Measurements from ENCODE around the gene MICOS13. TPM values are rescaled to one million over a fixed set of nuclear protein-coding genes. Genes with fewer than 3 reads are reported as not detected.
A peak's percentile ranks its signal among the peaks of the same experiment; 100 is the strongest.

MICOS13 gene
- total RNA-seq, 6 experiments from 2014 or later, result 77.9 to 91.6 (median 80.1) TPM

DNA sequence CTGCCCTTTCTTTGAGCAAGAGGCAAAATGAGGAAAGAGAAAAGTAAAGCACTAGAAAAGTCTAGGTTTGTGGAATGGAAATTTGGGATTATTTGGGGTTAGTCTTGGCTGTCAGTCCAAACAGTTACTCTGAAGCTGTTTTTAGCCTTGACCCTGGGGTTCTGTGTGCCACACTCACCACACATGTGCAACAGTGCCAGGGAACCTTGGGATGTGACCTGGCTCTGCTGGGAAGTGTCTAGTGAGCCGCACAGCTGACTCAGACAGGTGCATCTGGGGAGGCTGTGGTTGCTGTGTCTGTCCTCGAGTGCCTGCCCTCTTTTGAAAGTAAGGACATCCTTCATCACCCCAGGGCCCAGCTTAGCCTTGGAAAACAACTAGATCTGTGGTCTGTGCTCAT is 15.8 kb downstream of the MICOS13 start:
- TF ChIP-seq, protein P1, sequence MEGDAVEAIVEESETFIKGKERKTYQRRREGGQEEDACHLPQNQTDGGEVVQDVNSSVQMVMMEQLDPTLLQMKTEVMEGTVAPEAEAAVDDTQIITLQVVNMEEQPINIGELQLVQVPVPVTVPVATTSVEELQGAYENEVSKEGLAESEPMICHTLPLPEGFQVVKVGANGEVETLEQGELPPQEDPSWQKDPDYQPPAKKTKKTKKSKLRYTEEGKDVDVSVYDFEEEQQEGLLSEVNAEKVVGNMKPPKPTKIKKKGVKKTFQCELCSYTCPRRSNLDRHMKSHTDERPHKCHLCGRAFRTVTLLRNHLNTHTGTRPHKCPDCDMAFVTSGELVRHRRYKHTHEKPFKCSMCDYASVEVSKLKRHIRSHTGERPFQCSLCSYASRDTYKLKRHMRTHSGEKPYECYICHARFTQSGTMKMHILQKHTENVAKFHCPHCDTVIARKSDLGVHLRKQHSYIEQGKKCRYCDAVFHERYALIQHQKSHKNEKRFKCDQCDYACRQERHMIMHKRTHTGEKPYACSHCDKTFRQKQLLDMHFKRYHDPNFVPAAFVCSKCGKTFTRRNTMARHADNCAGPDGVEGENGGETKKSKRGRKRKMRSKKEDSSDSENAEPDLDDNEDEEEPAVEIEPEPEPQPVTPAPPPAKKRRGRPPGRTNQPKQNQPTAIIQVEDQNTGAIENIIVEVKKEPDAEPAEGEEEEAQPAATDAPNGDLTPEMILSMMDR (IDR thresholded peaks at IDR 0.05), result no peak
- no peaks in the 10 kb centered on the region for H3K27me3 Mint-ChIP-seq (ENCODE audit: insufficient read depth)
- H3K4me3 Mint-ChIP-seq, result no peak overlapping the region
- no peaks in the 10 kb centered on the region for H3K9me3 Mint-ChIP-seq
- peaks cover 18% of the 10 kb centered on the region; the same call in 1 of the 2 replicates for H3K36me3 Mint-ChIP-seq (ENCODE audit: low read depth)
- peak overlapping the region; percentile 29; the same call in 1 of the 2 replicates for H3K27ac Mint-ChIP-seq
- no peak for DNase-seq
- H3K4me1 Mint-ChIP-seq (ENCODE audit: low read depth), result peaks cover 19% of the 10 kb centered on the region

DNA sequence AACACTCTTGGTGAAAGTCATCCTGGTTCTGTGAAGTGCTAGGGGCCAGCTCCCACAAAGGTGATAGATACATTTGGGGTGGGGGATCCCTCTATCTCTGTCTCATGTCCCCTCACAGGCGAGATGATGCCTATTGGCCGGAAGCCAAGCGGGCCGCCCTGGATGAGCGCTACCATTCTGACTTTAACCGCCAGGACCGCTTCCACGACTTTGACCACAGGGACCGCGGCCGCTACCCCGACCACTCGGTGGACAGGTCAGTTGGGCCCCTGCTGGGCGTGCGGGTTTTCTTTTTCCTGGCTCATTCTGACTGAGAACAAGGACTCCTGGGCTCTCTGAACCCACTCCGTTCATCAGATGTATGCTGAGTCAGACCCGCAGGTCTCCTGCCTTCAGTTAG is 16.4 kb downstream of the MICOS13 start:
- Mint-ChIP-seq H3K4me1 (ENCODE audit: low read depth) (peaks cover 19% of the 10 kb centered on the region), H3K27me3 (ENCODE audit: insufficient read depth) (no peaks in the 10 kb centered on the region), H3K9me3 (no peaks in the 10 kb centered on the region), H3K36me3 (ENCODE audit: low read depth) (peaks cover 18% of the 10 kb centered on the region; the same call in 1 of the 2 replicates), H3K27ac (no peak overlapping the region), H3K4me3 (no peak overlapping the region)
- no peak for DNase-seq
- TF ChIP-seq, protein P1 (IDR thresholded peaks at IDR 0.05), result no peak

- TF ChIP-seq, protein P1 (IDR thresholded peaks at IDR 0.05), result no peak
- peaks cover 24% of the 10 kb centered on the region; the same call in 1 of the 2 replicates for H3K36me3 Mint-ChIP-seq (ENCODE audit: low read depth)
These were observed 18.8 kb downstream of the MICOS13 start for GRCh38 chr19:5661483-5661882.

DNA sequence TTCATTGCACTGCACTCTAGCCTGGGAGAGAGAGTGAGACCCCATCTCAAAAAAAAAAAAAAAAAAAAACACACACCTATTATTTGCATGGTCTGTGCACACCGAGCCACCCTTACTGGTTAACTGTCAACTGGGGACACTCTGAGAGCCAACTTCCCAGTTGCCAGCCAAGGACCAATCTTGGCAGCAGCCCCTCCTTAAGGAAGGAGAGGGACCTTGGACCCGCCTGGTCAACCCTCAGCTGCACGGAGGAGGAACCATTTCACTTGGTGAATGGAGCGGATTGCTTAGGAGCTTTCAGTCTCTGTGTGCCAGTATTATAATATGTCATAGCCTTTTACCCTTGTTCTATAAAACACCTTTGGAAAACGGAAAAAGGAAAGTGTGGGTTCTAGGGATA is 24.9 kb downstream of the MICOS13 start:
- no peak overlapping the region for H3K27ac Mint-ChIP-seq
- no peak for DNase-seq
- H3K27me3 Mint-ChIP-seq (ENCODE audit: insufficient read depth), result peaks cover 6% of the 10 kb centered on the region
- no peaks in the 10 kb centered on the region for H3K9me3 Mint-ChIP-seq
- TF ChIP-seq, protein P1 (IDR thresholded peaks at IDR 0.05), result no peak
- no peak overlapping the region for H3K4me3 Mint-ChIP-seq
- H3K36me3 Mint-ChIP-seq (ENCODE audit: low read depth), result peaks cover 36% of the 10 kb centered on the region
- no peaks in the 10 kb centered on the region for H3K4me1 Mint-ChIP-seq (ENCODE audit: low read depth)

More at GRCh38 chr19:5661483-5661882, 18.8 kb downstream of the MICOS13 start:
- H3K9me3 Mint-ChIP-seq, result no peaks in the 10 kb centered on the region
- H3K27ac Mint-ChIP-seq, result no peak overlapping the region
- no peak overlapping the region for H3K4me3 Mint-ChIP-seq
- DNase-seq, result no peak
- peaks cover 18% of the 10 kb centered on the region for H3K4me1 Mint-ChIP-seq (ENCODE audit: low read depth)
- H3K27me3 Mint-ChIP-seq (ENCODE audit: insufficient read depth), result peaks cover 5% of the 10 kb centered on the region; the same call in 1 of the 2 replicates

DNA sequence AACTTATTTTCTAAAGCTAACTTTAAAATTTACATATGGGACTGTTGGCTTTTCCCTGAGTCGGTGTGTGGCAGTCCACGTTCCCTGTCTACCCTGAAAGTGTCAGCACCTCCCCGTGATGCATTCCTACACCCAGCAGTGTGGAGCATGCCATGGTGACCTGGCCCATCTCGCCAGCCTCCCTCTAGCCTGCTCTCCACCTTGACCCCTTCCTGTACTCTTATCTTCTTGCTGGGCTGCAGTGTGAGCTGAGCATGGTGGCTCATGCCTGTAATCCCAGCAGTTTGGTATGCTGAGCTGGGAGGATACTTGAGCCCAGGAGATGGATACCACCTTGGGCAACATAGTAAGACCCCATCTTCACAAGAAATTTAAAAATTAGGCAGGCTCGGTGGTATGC is 25.4 kb downstream of the MICOS13 start:
- DNase-seq, result no peak
- H3K27ac Mint-ChIP-seq, result no peak overlapping the region
- no peak overlapping the region for H3K4me3 Mint-ChIP-seq
- peaks cover 6% of the 10 kb centered on the region for H3K27me3 Mint-ChIP-seq (ENCODE audit: insufficient read depth)
- H3K36me3 Mint-ChIP-seq (ENCODE audit: low read depth), result peaks cover 39% of the 10 kb centered on the region
- TF ChIP-seq, protein P1 (IDR thresholded peaks at IDR 0.05), result no peak
- H3K9me3 Mint-ChIP-seq, result no peaks in the 10 kb centered on the region
- no peaks in the 10 kb centered on the region for H3K4me1 Mint-ChIP-seq (ENCODE audit: low read depth)

DNA sequence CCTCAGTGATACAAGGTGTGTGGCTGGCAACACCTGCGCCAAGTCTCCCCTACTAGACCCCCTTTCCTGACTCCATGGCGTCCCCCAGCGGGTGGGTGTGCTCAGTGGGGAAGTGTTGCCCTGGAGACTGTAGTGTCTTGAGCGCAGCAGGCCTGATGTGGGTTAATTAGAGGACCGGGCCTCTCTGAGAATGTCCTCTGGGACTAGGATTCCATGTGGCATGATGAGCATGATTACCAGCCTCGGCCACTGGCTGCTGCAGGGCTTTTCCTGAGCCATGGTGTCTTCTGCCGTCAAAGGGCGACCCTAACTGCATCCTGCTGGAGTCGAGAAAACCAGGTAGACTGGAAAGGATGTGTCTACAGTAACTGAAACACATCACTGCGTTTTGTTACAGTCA is 28.1 kb downstream of the MICOS13 start:
- H3K36me3 Mint-ChIP-seq (ENCODE audit: low read depth), result peaks cover 47% of the 10 kb centered on the region
- no peaks in the 10 kb centered on the region for H3K4me1 Mint-ChIP-seq (ENCODE audit: low read depth)
- TF ChIP-seq, protein P1 (IDR thresholded peaks at IDR 0.05), result no peak
- no peak overlapping the region for H3K27ac Mint-ChIP-seq
- H3K9me3 Mint-ChIP-seq, result no peaks in the 10 kb centered on the region
- DNase-seq, result no peak
- no peak overlapping the region for H3K4me3 Mint-ChIP-seq
- peaks cover 4% of the 10 kb centered on the region for H3K27me3 Mint-ChIP-seq (ENCODE audit: insufficient read depth)
